ENCODE data around the gene NCOA6.
A peak's percentile ranks its signal among the peaks of the same experiment; 100 is the strongest.

NCOA6 gene

DNA sequence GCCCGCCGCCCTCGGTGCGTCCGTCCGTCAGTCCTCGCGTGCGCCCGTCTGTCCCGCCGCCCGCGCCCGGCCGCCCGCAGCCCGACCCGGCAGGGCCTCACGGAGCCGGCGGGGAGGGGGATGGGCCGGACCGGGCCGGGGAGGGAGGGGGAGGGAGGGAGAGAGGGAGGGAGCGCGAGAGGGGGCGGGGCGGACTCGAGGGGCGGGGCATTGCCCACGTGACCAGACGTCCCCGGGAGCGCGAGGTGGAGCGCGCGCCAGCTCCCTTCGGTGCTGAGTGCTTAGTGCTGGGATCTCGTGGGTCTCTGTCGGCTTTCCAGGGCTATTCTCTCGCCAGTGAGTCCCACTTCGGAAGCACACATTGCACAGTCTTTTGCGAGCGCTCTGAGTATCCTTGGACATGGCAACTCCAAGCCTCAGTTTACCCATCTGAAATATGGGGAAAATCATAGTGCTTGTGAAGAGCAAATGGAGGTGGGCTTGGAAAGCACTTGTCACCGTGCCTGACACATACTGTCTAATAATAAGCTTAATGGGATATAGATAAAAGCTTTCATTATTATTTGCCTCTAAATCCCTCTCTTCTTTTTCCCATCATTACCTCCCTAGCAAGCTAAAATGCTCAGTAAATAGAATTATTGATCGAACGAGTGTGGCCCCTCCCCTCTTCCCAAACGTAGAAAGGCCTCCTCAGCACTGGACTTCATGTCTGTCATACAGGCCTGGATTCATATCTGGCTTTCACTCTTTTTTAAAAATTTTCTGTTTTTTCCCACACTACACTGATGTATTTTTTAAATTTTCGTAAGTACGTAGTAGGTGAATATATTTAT lies at the start of gene NCOA6:
Gene NCOA6 (minus strand): TSS at position 122 of the 833 bp plus-strand sequence. CDS start 43,296 bp downstream, outside the sequence.
- TF ChIP-seq, protein P1, sequence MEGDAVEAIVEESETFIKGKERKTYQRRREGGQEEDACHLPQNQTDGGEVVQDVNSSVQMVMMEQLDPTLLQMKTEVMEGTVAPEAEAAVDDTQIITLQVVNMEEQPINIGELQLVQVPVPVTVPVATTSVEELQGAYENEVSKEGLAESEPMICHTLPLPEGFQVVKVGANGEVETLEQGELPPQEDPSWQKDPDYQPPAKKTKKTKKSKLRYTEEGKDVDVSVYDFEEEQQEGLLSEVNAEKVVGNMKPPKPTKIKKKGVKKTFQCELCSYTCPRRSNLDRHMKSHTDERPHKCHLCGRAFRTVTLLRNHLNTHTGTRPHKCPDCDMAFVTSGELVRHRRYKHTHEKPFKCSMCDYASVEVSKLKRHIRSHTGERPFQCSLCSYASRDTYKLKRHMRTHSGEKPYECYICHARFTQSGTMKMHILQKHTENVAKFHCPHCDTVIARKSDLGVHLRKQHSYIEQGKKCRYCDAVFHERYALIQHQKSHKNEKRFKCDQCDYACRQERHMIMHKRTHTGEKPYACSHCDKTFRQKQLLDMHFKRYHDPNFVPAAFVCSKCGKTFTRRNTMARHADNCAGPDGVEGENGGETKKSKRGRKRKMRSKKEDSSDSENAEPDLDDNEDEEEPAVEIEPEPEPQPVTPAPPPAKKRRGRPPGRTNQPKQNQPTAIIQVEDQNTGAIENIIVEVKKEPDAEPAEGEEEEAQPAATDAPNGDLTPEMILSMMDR (IDR thresholded peaks at IDR 0.05; ENCODE audit: borderline replicate concordance, control extremely low read depth, extremely low read depth, insufficient read depth, missing control alignments): no peak
- peak; percentile 93 for DNase-seq (ENCODE audit: low spot score)
- in situ Hi-C loops (cut with MboI; ENCODE audit: low sequenced_read_pairs, unreplicated experiment): loop anchor here (25.0 kb wide), 1 partner anchor 387 kb away; no protein-coding TSS in a partner anchor

DNA sequence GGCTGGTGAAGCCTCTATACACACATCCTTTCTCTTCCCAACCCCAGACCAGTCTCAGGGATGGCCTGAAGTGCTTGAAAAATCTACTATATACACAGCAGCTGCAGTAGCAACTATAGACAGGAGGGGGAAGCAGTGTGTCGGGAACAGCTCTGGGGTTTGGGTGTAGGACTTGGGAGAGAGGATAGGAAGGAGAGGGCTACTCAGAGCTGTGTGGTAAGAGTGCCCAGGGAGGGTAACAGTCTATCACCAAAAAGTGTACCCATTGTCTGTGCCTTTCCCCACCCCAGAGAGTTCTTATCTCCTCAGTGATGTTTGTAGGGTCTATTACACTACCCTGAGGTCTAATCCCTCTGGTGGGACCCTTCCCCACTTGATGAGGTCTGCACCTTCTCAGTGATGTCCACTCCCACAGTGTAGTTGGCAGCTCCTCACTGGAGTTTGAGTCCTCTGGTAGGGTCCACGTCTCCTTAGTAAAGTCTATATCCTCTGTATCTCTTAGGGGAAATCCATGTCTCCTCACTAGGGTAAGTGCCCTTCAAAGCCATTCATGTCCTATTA lies 48.7 kb upstream of the NCOA6 start:
- DNase-seq (ENCODE audit: low spot score): peak; percentile 65
- TF ChIP-seq, protein P1 (IDR thresholded peaks at IDR 0.05; ENCODE audit: borderline replicate concordance, control extremely low read depth, extremely low read depth, insufficient read depth, missing control alignments): peak; percentile 78
- in situ Hi-C loops (cut with MboI; ENCODE audit: low sequenced_read_pairs, unreplicated experiment): no loop called here

DNA sequence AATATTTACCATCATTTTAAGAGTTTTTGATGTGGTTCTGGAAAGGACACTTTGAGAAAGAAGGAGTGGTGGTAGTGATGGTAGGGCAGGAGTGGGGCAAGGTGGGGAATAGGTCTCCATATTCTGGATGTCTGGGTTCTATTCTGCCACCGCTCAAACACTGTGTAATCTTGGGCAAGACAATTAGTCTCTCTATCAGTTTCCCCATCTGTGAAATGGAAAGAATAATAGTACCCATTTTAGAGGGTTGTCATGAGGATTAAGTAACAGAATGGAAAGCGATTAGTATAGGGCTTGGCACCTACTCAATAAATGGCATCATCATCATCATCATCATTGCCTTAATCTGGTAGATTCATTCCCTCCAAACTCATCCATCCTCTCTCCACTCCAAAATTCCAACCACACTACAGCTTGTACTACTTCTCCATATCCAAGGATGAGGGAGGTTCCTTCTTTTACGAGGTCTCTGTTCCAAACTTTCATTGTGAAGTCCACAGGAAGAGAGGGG lies 48.2 kb upstream of the NCOA6 start:
- in situ Hi-C loops (cut with MboI; ENCODE audit: low sequenced_read_pairs, unreplicated experiment): no loop called here
- TF ChIP-seq, protein P1 (IDR thresholded peaks at IDR 0.05; ENCODE audit: borderline replicate concordance, control extremely low read depth, extremely low read depth, insufficient read depth, missing control alignments): no peak

DNA sequence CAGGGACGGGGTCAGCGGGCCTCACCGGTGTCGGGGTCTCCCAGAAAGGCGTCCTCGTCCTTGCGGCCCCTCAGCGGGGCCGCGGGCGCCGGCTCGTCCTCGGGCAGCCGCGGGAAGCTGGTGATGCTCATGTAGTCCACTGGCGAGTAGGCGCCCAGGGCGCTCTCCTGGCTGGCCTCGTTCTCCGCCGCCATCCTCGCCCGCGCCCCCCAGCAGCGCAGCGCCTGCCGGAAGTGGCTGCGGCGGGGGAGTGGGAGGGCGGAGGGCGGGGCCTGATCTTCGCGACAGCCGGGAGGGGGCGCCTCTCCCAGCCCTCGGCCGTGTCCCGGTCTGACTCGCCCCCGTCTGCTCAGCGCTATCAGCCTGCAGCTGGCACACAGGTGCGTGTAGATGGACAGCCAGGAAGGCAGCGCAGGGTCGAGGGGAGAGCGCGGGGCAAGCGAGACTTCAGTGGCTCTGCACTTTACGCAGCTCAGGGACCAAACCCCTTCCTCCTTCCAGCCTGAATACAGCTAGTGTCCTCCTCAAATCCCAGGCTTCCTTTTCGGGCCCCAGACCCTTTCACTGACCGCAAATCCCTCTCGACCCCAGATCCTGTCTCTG lies 47.3 kb upstream of the NCOA6 start, which contains the start of gene GGT7:
Gene GGT7 (minus strand): TSS at position 235 of the 603 bp plus-strand sequence. CDS start 41 bp downstream, at position 194.
- in situ Hi-C loops (cut with MboI; ENCODE audit: low sequenced_read_pairs, unreplicated experiment): no loop called here
- peak; percentile 93 for DNase-seq (ENCODE audit: low spot score)
- TF ChIP-seq, protein P1 (IDR thresholded peaks at IDR 0.05; ENCODE audit: borderline replicate concordance, control extremely low read depth, extremely low read depth, insufficient read depth, missing control alignments): peak; percentile 67

More for the DNA sequence above, 48.2 kb upstream of the NCOA6 start:
- no peak for DNase-seq (ENCODE audit: low spot score)

DNA sequence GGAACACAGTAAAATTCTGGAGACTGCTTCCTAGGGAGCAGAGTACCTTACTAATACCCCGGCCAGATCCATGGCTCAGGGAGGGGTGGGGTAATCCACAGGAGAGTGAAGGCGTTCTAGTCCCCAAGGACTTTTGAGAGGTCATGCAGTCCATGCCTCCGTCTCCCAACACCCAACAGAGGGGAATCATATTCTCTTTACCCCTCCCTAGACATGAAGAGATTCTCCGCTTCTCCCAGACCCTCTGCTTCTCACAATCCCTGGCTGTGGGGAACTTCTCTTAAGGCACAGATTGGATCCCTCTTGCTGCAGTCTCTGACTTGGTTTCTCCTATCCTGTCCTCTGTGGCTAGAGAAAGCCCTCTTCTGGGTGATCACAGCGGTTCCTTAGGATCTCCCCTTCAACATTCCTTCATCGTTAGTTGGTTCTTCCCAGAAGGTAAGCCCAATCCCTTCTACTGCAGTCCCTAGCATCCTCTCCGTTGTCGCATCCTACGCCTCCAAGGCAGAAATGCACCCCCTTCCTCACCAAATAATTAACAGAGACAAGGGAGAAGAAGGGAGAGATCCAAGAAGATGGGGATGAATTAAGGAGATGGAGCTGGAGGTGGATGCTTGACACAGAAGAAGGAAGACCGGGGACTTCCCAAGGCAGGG lies 46.6 kb upstream of the NCOA6 start:
- DNase-seq (ENCODE audit: low spot score): no peak
- in situ Hi-C loops (cut with MboI; ENCODE audit: low sequenced_read_pairs, unreplicated experiment): no loop called here
- TF ChIP-seq, protein P1 (IDR thresholded peaks at IDR 0.05; ENCODE audit: borderline replicate concordance, control extremely low read depth, extremely low read depth, insufficient read depth, missing control alignments): no peak
